Cardiac fibroblast (primary cell): ENCODE results near the gene RPLP1.
"Not testable (repeated sequence)": the region's sequence is repeated elsewhere in the genome, so short reads cannot be mapped to it uniquely, and the experiment has no call there.

Experiments used
- DNase-seq, 2 donors: peaks; one replicate each; pipeline versions ENCODE4 v3.0.0 to v3.0.0-alpha.2; 2010; ENCODE audit warnings: low read depth in 2 of 2
- H3K4me3 ChIP-seq, 2 donors: replicated peaks in 1 of 2; 1 replicate in 1 of 2; 2 replicates in 1 of 2; pipeline ENCODE4 v1.5.1; 2011; ENCODE audit warnings: low read depth in 2 of 2, low read length in 2 of 2, mild to moderate bottlenecking in 2 of 2, moderate library complexity in 1 of 2
- CTCF ChIP-seq: IDR thresholded peaks from one replicate; pipeline ENCODE4 v1.5.1; 2011; ENCODE audit warnings: low read depth, mild to moderate bottlenecking, low read length, inconsistent platforms

Gene RPLP1

GRCh38 chr15:69434679-69435078 is 17.9 kb upstream of the RPLP1 start:
- no peak for TF ChIP-seq CTCF
- DNase-seq: no peak
- H3K4me3 ChIP-seq: no peak overlapping the region

GRCh38 chr15:69435985-69436384 is 16.6 kb upstream of the RPLP1 start:
- TF ChIP-seq CTCF: no peak
- no peak for DNase-seq
- no peak overlapping the region for H3K4me3 ChIP-seq

- no peak for TF ChIP-seq CTCF
- DNase-seq: no peak
- H3K4me3 ChIP-seq: no peak overlapping the region
Measured at GRCh38 chr15:69436951-69437350, 15.7 kb upstream of the RPLP1 start.

GRCh38 chr15:69439623-69440022 is 13.0 kb upstream of the RPLP1 start:
- no peak for DNase-seq
- no peak overlapping the region for H3K4me3 ChIP-seq

GRCh38 chr15:69443032-69443611 is 9.5 kb upstream of the RPLP1 start:
- no peak for DNase-seq
- no peak for TF ChIP-seq CTCF
- no peak overlapping the region for H3K4me3 ChIP-seq

More at GRCh38 chr15:69439623-69440022, 13.0 kb upstream of the RPLP1 start:
- TF ChIP-seq CTCF: no peak

GRCh38 chr15:69444686-69445085 is 7.9 kb upstream of the RPLP1 start:
- TF ChIP-seq CTCF: no peak
- no peak for DNase-seq
- H3K4me3 ChIP-seq: no peak overlapping the region

GRCh38 chr15:69446953-69447352 is 5.7 kb upstream of the RPLP1 start:
- no peak for TF ChIP-seq CTCF
- no peak for DNase-seq
- H3K4me3 ChIP-seq: no peak overlapping the region

GRCh38 chr15:69450221-69450620 is 2.4 kb upstream of the RPLP1 start:
- DNase-seq: not testable (repeated sequence)

More at GRCh38 chr15:69450221-69450620, 2.4 kb upstream of the RPLP1 start:
- H3K4me3 ChIP-seq: not testable (repeated sequence)
